H9 (cell line): ENCODE data around the gene OXCT2. TPM values are rescaled to one million over a fixed set of nuclear protein-coding genes. Genes with fewer than 3 reads are reported as not detected.

Source experiments
- DNase-seq: peaks from one replicate; pipeline ENCODE4 v3.0.0-alpha.2; 2017
- H2AFZ ChIP-seq: one replicate; pipeline ENCODE4 v1.6.1; 2013; ENCODE audit warnings: mild to moderate bottlenecking, low read length, control low read depth, moderate library complexity
- H2AK5ac ChIP-seq: 2 replicates; pipeline ENCODE4 v1.6.1; 2013; ENCODE audit warnings: low read length, control low read depth, mixed read lengths; ENCODE audit not compliant: insufficient read length
- H2BK120ac ChIP-seq: one replicate; pipeline ENCODE4 v1.6.1; 2013; ENCODE audit warnings: low read depth, mild to moderate bottlenecking, low read length, control low read depth, inconsistent platforms; ENCODE audit not compliant: poor library complexity, severe bottlenecking
- H2BK12ac ChIP-seq: 2 replicates; pipeline ENCODE4 v1.6.1; 2013; ENCODE audit warnings: low read length, control low read depth, mixed read lengths, low read depth; ENCODE audit not compliant: insufficient read length
- H2BK15ac ChIP-seq: 2 replicates; pipeline ENCODE4 v1.6.1; 2013; ENCODE audit warnings: low read depth, low read length, control low read depth
- H2BK20ac ChIP-seq: one replicate; pipeline ENCODE4 v1.6.1; 2013; ENCODE audit warnings: low read depth, mild to moderate bottlenecking, low read length, control low read depth, inconsistent platforms; ENCODE audit not compliant: poor library complexity, severe bottlenecking
- H2BK5ac ChIP-seq: 2 replicates; pipeline ENCODE4 v1.6.1; 2013; ENCODE audit warnings: low read length, control low read depth, mixed read lengths; ENCODE audit not compliant: insufficient read length
- H3K14ac ChIP-seq: 2 replicates; pipeline ENCODE4 v1.6.1; 2013; ENCODE audit warnings: low read length, control low read depth; ENCODE audit not compliant: insufficient read depth
- H3K18ac ChIP-seq: 2 replicates; pipeline ENCODE4 v1.6.1; 2013; ENCODE audit warnings: low read depth, mild to moderate bottlenecking, mixed read lengths, low read length, control low read depth; ENCODE audit not compliant: insufficient read length
- H3K23ac ChIP-seq: 2 replicates; pipeline ENCODE4 v1.6.1; 2013; ENCODE audit warnings: low read length, control low read depth, mixed read lengths, low read depth; ENCODE audit not compliant: insufficient read length
- H3K23me2 ChIP-seq: 2 replicates; pipeline ENCODE4 v1.6.1; 2013; ENCODE audit warnings: low read depth, mild to moderate bottlenecking, mixed read lengths, low read length, control low read depth; ENCODE audit not compliant: insufficient read length, poor library complexity, severe bottlenecking
- H3K27ac ChIP-seq: 2 replicates; pipeline ENCODE4 v1.5.1; 2013; ENCODE audit warnings: low read length, control low read depth, mixed read lengths, low read depth; ENCODE audit not compliant: insufficient read length
- H3K27me3 ChIP-seq: 2 replicates; pipeline ENCODE4 v1.6.1; 2013; ENCODE audit warnings: low read length, control low read depth, inconsistent platforms; ENCODE audit not compliant: insufficient read depth
- H3K4ac ChIP-seq: 2 replicates; pipeline ENCODE4 v1.6.1; 2013; ENCODE audit warnings: low read depth, mild to moderate bottlenecking, control low read depth, inconsistent platforms, low read length, moderate library complexity
- H3K4me1 ChIP-seq: 2 replicates; pipeline ENCODE4 v1.6.1; 2013; ENCODE audit warnings: low read length, control low read depth, inconsistent platforms; ENCODE audit not compliant: insufficient read depth
- H3K4me2 ChIP-seq: 2 replicates; pipeline ENCODE4 v1.6.1; 2013; ENCODE audit warnings: low read length, control low read depth, mixed read lengths; ENCODE audit not compliant: insufficient read length, insufficient read depth
- H3K56ac ChIP-seq: 2 replicates; pipeline ENCODE4 v1.6.1; 2013; ENCODE audit warnings: low read depth, mild to moderate bottlenecking, mixed read lengths, low read length, control low read depth; ENCODE audit not compliant: insufficient read length
- H3K79me1 ChIP-seq: 2 replicates; pipeline ENCODE4 v1.6.1; 2013; ENCODE audit warnings: low read depth, mild to moderate bottlenecking, moderate library complexity, low read length, control low read depth, inconsistent platforms; ENCODE audit not compliant: insufficient read depth, poor library complexity, severe bottlenecking
- H3K79me2 ChIP-seq: 2 replicates; pipeline ENCODE4 v1.6.1; 2013; ENCODE audit warnings: low read length, control low read depth, inconsistent platforms; ENCODE audit not compliant: insufficient read depth
- H3K9ac ChIP-seq: 2 replicates; pipeline ENCODE4 v1.6.1; 2013; ENCODE audit warnings: low read length, control low read depth, mixed read lengths; ENCODE audit not compliant: insufficient read length; ENCODE audit errors: extremely low read depth
- H3K9me3 ChIP-seq: one replicate; pipeline ENCODE4 v1.6.1; 2013; ENCODE audit warnings: low read depth, low read length, inconsistent platforms; ENCODE audit not compliant: control insufficient read depth
- H3T11ph ChIP-seq: one replicate; pipeline ENCODE4 v1.6.1; 2013; ENCODE audit warnings: mild to moderate bottlenecking, low read length, control low read depth, inconsistent platforms
- H4K20me1 ChIP-seq: one replicate; pipeline ENCODE4 v1.6.1; 2013; ENCODE audit not compliant: control insufficient read depth, insufficient read length, insufficient read depth
- H4K5ac ChIP-seq: 2 replicates; pipeline ENCODE4 v1.6.1; 2013; ENCODE audit warnings: low read depth, mild to moderate bottlenecking, mixed read lengths, low read length, control low read depth; ENCODE audit not compliant: insufficient read length
- H4K8ac ChIP-seq: replicated peaks from 2 replicates; pipeline ENCODE4 v1.6.1; 2013; ENCODE audit warnings: low read length, control low read depth, mixed read lengths, low read depth; ENCODE audit not compliant: insufficient read length
- H4K91ac ChIP-seq: 2 replicates; pipeline ENCODE4 v1.6.1; 2013; ENCODE audit warnings: low read depth, mild to moderate bottlenecking, moderate library complexity, mixed read lengths, low read length, control low read depth; ENCODE audit not compliant: insufficient read length
- H3K27ac Mint-ChIP-seq, 3 experiments: 2 replicates in 2 of 3; 3 replicates in 1 of 3; pipeline ENCODE4 v1.8.0; 2020 to 2021; ENCODE audit warnings: mixed read lengths in 3 of 3, mild to moderate bottlenecking in 1 of 3, moderate library complexity in 1 of 3
- H3K27me3 Mint-ChIP-seq: 2 replicates; pipeline ENCODE4 v1.8.0; 2021; ENCODE audit warnings: low read depth, mild to moderate bottlenecking, moderate library complexity, mixed read lengths
- H3K36me3 Mint-ChIP-seq, 3 experiments: 2 replicates in 2 of 3; 3 replicates in 1 of 3; pipeline ENCODE4 v1.8.0; 2020 to 2021; ENCODE audit warnings: low read depth in 3 of 3, mixed read lengths in 3 of 3; ENCODE audit not compliant: insufficient read depth in 1 of 3
- H3K4me1 Mint-ChIP-seq, 2 experiments: 2 replicates each; pipeline ENCODE4 v1.8.0; 2020; ENCODE audit warnings: mixed read lengths in 2 of 2
- H3K4me3 Mint-ChIP-seq, 2 experiments: 2 replicates in 1 of 2; 3 replicates in 1 of 2; pipeline ENCODE4 v1.8.0; 2020 to 2021; ENCODE audit warnings: mild to moderate bottlenecking in 2 of 2, mixed read lengths in 2 of 2, moderate library complexity in 1 of 2
- H3K9me3 Mint-ChIP-seq, 2 experiments: 2 replicates in 1 of 2; 3 replicates in 1 of 2; pipeline ENCODE4 v1.8.0; 2020; ENCODE audit warnings: mild to moderate bottlenecking in 2 of 2, mixed read lengths in 2 of 2, moderate library complexity in 1 of 2
- WGBS: extraction: QIAGEN DNeasy Blood & Tissue Kit; methylation state at CpG from one replicate; pipeline ENCODE4 v1.1.7; 2013; ENCODE audit warnings: missing lambda C conversion rate, low lambda C conversion rate, mixed read lengths; ENCODE audit not compliant: insufficient read length; ENCODE audit errors: extremely low coverage; 5-methylcytosine and 5-hydroxymethylcytosine counted together
- total RNA-seq: library from RNA; stranded (reverse); gene quantifications from 2 replicates; pipeline ENCODE4 v1.2.1, GENCODE V29; 2021
- TF ChIP-seq, protein P1 (sequence below): fragments of 200-600 bp; sonication (generic); conservative IDR thresholded peaks from 3 replicates; pipeline ENCODE4 v1.8.0; 2021; ENCODE audit warnings: antibody characterized with exemption, mild to moderate bottlenecking

The OXCT2 gene
- total RNA-seq, 1 experiment from 2014 or later, result 3.7 TPM

DNA sequence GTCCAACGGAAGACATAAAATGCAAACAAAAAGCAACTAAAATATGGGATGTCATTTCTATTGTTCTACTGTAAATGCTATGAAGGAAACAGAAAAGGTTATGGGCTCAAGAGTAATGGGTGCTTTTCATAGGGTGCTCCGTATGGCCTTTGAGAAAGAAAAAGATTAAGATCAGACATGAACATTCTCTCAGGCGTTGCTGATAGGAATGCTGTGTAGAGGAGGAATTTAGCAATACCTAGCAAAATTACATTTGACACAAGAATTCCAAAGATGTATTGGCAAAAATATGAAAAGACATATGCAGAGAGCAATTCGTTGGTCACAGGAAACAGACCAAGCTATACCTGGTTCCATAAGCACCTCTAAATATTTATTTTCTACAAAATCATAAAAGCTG lies 5.7 kb upstream of the OXCT2 start:
- Histone ChIP-seq H3K23ac (no peak overlapping the region), H3K4me1 (no peaks in the 10 kb centered on the region), H2AFZ (no peak overlapping the region), H3K79me2 (no peaks in the 10 kb centered on the region), H4K8ac (no peak overlapping the region), H3K9ac (no peak overlapping the region), H2BK20ac (no peak overlapping the region), H3K9me3 (no peaks in the 10 kb centered on the region), H3K4ac (no peak overlapping the region), H4K91ac (no peak overlapping the region), H3K27me3 (no peaks in the 10 kb centered on the region; the same call in 1 of the 2 replicates), H2BK120ac (no peak overlapping the region), H2BK12ac (no peak overlapping the region), H3T11ph (no peak overlapping the region), H4K5ac (no peak overlapping the region), H2BK15ac (no peak overlapping the region), H3K56ac (no peak overlapping the region), H3K18ac (no peak overlapping the region), H3K79me1 (no peaks in the 10 kb centered on the region), H3K14ac (no peak overlapping the region), H2AK5ac (no peak overlapping the region), H3K27ac (no peak overlapping the region), H3K23me2 (no peaks in the 10 kb centered on the region), H3K4me2 (no peak overlapping the region), H4K20me1 (no peaks in the 10 kb centered on the region), H2BK5ac (no peak overlapping the region)
- TF ChIP-seq, protein P1, sequence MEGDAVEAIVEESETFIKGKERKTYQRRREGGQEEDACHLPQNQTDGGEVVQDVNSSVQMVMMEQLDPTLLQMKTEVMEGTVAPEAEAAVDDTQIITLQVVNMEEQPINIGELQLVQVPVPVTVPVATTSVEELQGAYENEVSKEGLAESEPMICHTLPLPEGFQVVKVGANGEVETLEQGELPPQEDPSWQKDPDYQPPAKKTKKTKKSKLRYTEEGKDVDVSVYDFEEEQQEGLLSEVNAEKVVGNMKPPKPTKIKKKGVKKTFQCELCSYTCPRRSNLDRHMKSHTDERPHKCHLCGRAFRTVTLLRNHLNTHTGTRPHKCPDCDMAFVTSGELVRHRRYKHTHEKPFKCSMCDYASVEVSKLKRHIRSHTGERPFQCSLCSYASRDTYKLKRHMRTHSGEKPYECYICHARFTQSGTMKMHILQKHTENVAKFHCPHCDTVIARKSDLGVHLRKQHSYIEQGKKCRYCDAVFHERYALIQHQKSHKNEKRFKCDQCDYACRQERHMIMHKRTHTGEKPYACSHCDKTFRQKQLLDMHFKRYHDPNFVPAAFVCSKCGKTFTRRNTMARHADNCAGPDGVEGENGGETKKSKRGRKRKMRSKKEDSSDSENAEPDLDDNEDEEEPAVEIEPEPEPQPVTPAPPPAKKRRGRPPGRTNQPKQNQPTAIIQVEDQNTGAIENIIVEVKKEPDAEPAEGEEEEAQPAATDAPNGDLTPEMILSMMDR, result no peak
- Mint-ChIP-seq H3K4me3 (no peak overlapping the region), H3K27ac (no peak overlapping the region), H3K36me3 (no peaks in the 10 kb centered on the region), H3K9me3 (no peaks in the 10 kb centered on the region), H3K27me3 (peaks cover 45% of the 10 kb centered on the region), H3K4me1 (peaks cover 0 to 4% of the 10 kb centered on the region in 2 experiments; a peak in 2 of 4 replicates)
- WGBS, result no CpG with 5 or more reads among the region's 4 CpGs
- no peak for DNase-seq
